ENCODE results near the gene SLIT3.

The SLIT3 gene

GRCh38 chr5:168613996-168614395, 686.9 kb downstream of the SLIT3 start:
- H3K27me3 ChIP-seq (ENCODE audit: insufficient read depth, low read length, poor library complexity, severe bottlenecking) = no peaks in the 10 kb centered on the region
- H3K4me2 ChIP-seq (ENCODE audit: low read depth, low read length, poor library complexity, severe bottlenecking) = no peak overlapping the region
- TF ChIP-seq EZH2phosphoT487 (IDR thresholded peaks at IDR 0.05; ENCODE audit: borderline replicate concordance) = no peak
- TF ChIP-seq, protein P1, sequence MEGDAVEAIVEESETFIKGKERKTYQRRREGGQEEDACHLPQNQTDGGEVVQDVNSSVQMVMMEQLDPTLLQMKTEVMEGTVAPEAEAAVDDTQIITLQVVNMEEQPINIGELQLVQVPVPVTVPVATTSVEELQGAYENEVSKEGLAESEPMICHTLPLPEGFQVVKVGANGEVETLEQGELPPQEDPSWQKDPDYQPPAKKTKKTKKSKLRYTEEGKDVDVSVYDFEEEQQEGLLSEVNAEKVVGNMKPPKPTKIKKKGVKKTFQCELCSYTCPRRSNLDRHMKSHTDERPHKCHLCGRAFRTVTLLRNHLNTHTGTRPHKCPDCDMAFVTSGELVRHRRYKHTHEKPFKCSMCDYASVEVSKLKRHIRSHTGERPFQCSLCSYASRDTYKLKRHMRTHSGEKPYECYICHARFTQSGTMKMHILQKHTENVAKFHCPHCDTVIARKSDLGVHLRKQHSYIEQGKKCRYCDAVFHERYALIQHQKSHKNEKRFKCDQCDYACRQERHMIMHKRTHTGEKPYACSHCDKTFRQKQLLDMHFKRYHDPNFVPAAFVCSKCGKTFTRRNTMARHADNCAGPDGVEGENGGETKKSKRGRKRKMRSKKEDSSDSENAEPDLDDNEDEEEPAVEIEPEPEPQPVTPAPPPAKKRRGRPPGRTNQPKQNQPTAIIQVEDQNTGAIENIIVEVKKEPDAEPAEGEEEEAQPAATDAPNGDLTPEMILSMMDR (conservative IDR thresholded peaks at IDR 0.05; ENCODE audit: low read length) = no peak
- H4K20me1 ChIP-seq (ENCODE audit: insufficient read depth, low read length, poor library complexity, severe bottlenecking) = no peaks in the 10 kb centered on the region
- H3K4me1 ChIP-seq (ENCODE audit: insufficient read depth, low read length, poor library complexity, severe bottlenecking) = no peaks in the 10 kb centered on the region
- H3K4me3 ChIP-seq (ENCODE audit: low read length, poor library complexity, severe bottlenecking) = no peak overlapping the region
- H2AFZ ChIP-seq (ENCODE audit: low read length) = no peak overlapping the region
- H3K9me2 ChIP-seq (replicated peaks; ENCODE audit: low read depth, low read length) = no peaks in the 10 kb centered on the region
- H3K9ac ChIP-seq (ENCODE audit: low read depth, low read length, poor library complexity, severe bottlenecking) = no peak overlapping the region
- H3F3A ChIP-seq (ENCODE audit: low read depth) = no peaks in the 10 kb centered on the region
- no peaks in the 10 kb centered on the region for H3K79me2 ChIP-seq (ENCODE audit: insufficient read depth, low read length)
- no peaks in the 10 kb centered on the region for H3K9me3 ChIP-seq (ENCODE audit: insufficient read depth, low read depth, low read length)
- no peaks in the 10 kb centered on the region for H3K36me3 ChIP-seq (ENCODE audit: insufficient read depth, low read length)

- H3K9me3 ChIP-seq (ENCODE audit: insufficient read depth, low read depth, low read length) = no peaks in the 10 kb centered on the region
- H3K4me3 ChIP-seq (ENCODE audit: low read length, poor library complexity, severe bottlenecking) = no peak overlapping the region
- TF ChIP-seq, protein P1 (conservative IDR thresholded peaks at IDR 0.05; ENCODE audit: low read length) = no peak
- TF ChIP-seq EZH2phosphoT487 (IDR thresholded peaks at IDR 0.05; ENCODE audit: borderline replicate concordance) = no peak
- H3K9ac ChIP-seq (ENCODE audit: low read depth, low read length, poor library complexity, severe bottlenecking) = no peak overlapping the region
- H3K9me2 ChIP-seq (replicated peaks; ENCODE audit: low read depth, low read length) = no peaks in the 10 kb centered on the region
- H2AFZ ChIP-seq (ENCODE audit: low read length) = no peak overlapping the region
- no peaks in the 10 kb centered on the region for H3K36me3 ChIP-seq (ENCODE audit: insufficient read depth, low read length)
- H3K27me3 ChIP-seq (ENCODE audit: insufficient read depth, low read length, poor library complexity, severe bottlenecking) = no peaks in the 10 kb centered on the region
- H3K4me2 ChIP-seq (ENCODE audit: low read depth, low read length, poor library complexity, severe bottlenecking) = no peak overlapping the region
- H3K79me2 ChIP-seq (ENCODE audit: insufficient read depth, low read length) = no peaks in the 10 kb centered on the region
- no peaks in the 10 kb centered on the region for H3F3A ChIP-seq (ENCODE audit: low read depth)
- H3K4me1 ChIP-seq (ENCODE audit: insufficient read depth, low read length, poor library complexity, severe bottlenecking) = no peaks in the 10 kb centered on the region
- no peaks in the 10 kb centered on the region for H4K20me1 ChIP-seq (ENCODE audit: insufficient read depth, low read length, poor library complexity, severe bottlenecking)
Observed at GRCh38 chr5:168613396-168613795, 687.5 kb downstream of the SLIT3 start.

DNA sequence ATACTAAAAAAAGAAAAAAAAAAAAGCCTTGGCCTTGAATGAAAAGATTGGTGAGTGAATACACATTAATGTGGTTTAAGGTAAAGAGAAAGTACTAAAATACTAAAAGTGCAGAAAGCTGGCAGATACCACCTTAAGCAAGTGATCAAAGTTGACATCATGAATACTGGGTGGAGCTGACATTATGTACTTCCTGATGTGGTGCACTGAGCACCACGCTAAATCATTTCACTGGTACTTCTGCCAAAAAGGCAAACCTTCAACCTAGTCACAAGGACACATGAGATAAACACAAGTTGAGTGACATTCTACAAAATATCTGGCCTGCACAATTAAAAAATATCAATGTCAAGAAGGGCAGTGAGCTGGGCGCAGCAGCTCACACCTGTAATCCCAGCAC, 687.9 kb downstream of the SLIT3 start:
- H3K4me1 ChIP-seq (ENCODE audit: insufficient read depth, low read length, poor library complexity, severe bottlenecking) = no peaks in the 10 kb centered on the region
- no peaks in the 10 kb centered on the region for H3K36me3 ChIP-seq (ENCODE audit: insufficient read depth, low read length)
- no peak overlapping the region for H2AFZ ChIP-seq (ENCODE audit: low read length)
- no peak overlapping the region for H3K4me2 ChIP-seq (ENCODE audit: low read depth, low read length, poor library complexity, severe bottlenecking)
- no peaks in the 10 kb centered on the region for H3K9me3 ChIP-seq (ENCODE audit: insufficient read depth, low read depth, low read length)
- no peak overlapping the region for H3K9ac ChIP-seq (ENCODE audit: low read depth, low read length, poor library complexity, severe bottlenecking)
- no peaks in the 10 kb centered on the region for H3K27me3 ChIP-seq (ENCODE audit: insufficient read depth, low read length, poor library complexity, severe bottlenecking)
- no peaks in the 10 kb centered on the region for H3F3A ChIP-seq (ENCODE audit: low read depth)
- no peaks in the 10 kb centered on the region for H4K20me1 ChIP-seq (ENCODE audit: insufficient read depth, low read length, poor library complexity, severe bottlenecking)
- H3K4me3 ChIP-seq (ENCODE audit: low read length, poor library complexity, severe bottlenecking) = no peak overlapping the region
- H3K9me2 ChIP-seq (replicated peaks; ENCODE audit: low read depth, low read length) = no peaks in the 10 kb centered on the region
- H3K79me2 ChIP-seq (ENCODE audit: insufficient read depth, low read length) = no peaks in the 10 kb centered on the region
- TF ChIP-seq, protein P1 (conservative IDR thresholded peaks at IDR 0.05; ENCODE audit: low read length) = no peak
- no peak for TF ChIP-seq EZH2phosphoT487 (IDR thresholded peaks at IDR 0.05; ENCODE audit: borderline replicate concordance)

All from Loucy (cell line).